ENCODE data around the gene PRDM16.

Gene PRDM16

DNA sequence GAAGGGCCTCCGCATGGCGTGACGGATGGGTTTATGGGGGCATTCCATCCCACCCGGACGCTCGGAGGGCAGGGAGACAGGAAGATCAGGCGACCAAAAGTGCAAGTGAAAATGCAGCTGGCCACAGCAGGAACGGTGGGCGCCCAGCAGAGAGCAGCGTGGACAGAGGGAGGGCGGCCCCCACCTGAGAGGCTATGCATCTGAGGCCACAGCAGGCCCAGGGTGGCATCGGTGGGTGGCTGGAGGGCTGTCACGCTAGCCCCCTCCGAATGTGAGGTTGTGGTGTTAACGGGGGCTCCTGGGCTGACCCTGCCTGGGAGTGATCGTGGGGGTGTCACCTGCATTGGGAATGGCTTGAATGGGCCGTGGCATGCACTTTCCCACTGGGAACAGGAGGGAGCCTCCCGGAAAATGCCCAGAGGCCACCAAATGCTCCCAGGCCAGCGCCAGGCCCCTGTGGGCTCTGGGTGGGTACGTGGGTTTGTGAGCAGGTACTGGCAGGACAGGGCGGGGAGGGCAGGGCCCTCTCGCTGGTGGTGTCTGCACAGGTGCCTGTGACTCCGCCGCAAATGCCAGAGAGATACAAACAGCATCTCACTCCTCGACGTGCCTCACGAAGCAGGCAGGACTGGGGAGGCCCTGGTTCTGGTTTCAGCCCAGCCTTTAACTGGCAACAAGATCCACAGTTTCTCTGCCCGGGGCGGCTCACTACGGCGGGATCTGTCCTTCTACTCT, 172.8 kb downstream of the PRDM16 start:
- Histone ChIP-seq H3K27me3 (ENCODE audit: insufficient read depth, low read length, poor library complexity, severe bottlenecking) (no peaks in the 10 kb centered on the region), H4K20me1 (ENCODE audit: insufficient read depth, low read length, poor library complexity, severe bottlenecking) (no peaks in the 10 kb centered on the region), H3K9me2 (replicated peaks; ENCODE audit: low read depth, low read length) (no peaks in the 10 kb centered on the region), H3K4me1 (ENCODE audit: insufficient read depth, low read length, poor library complexity, severe bottlenecking) (no peaks in the 10 kb centered on the region), H3K36me3 (ENCODE audit: insufficient read depth, low read length) (peaks cover 13% of the 10 kb centered on the region; the same call in 1 of the 2 replicates), H3K4me2 (ENCODE audit: low read depth, low read length, poor library complexity, severe bottlenecking) (no peak overlapping the region), H3K79me2 (ENCODE audit: insufficient read depth, low read length) (no peaks in the 10 kb centered on the region), H3F3A (ENCODE audit: low read depth) (no peaks in the 10 kb centered on the region), H2AFZ (ENCODE audit: low read length) (no peak overlapping the region), H3K9ac (ENCODE audit: low read depth, low read length, poor library complexity, severe bottlenecking) (no peak overlapping the region), H3K4me3 (ENCODE audit: low read length, poor library complexity, severe bottlenecking) (no peak overlapping the region), H3K9me3 (ENCODE audit: insufficient read depth, low read depth, low read length) (no peaks in the 10 kb centered on the region)
- no peak for TF ChIP-seq EZH2phosphoT487 (IDR thresholded peaks at IDR 0.05; ENCODE audit: borderline replicate concordance)
- TF ChIP-seq, protein P1, sequence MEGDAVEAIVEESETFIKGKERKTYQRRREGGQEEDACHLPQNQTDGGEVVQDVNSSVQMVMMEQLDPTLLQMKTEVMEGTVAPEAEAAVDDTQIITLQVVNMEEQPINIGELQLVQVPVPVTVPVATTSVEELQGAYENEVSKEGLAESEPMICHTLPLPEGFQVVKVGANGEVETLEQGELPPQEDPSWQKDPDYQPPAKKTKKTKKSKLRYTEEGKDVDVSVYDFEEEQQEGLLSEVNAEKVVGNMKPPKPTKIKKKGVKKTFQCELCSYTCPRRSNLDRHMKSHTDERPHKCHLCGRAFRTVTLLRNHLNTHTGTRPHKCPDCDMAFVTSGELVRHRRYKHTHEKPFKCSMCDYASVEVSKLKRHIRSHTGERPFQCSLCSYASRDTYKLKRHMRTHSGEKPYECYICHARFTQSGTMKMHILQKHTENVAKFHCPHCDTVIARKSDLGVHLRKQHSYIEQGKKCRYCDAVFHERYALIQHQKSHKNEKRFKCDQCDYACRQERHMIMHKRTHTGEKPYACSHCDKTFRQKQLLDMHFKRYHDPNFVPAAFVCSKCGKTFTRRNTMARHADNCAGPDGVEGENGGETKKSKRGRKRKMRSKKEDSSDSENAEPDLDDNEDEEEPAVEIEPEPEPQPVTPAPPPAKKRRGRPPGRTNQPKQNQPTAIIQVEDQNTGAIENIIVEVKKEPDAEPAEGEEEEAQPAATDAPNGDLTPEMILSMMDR (conservative IDR thresholded peaks at IDR 0.05; ENCODE audit: low read length): no peak

GRCh38 chr1:3242408-3243260, 173.6 kb downstream of the PRDM16 start:
- no peaks in the 10 kb centered on the region for H3F3A ChIP-seq (ENCODE audit: low read depth)
- H2AFZ ChIP-seq (ENCODE audit: low read length): no peak overlapping the region
- peaks cover 13% of the 10 kb centered on the region; the same call in 1 of the 2 replicates for H3K36me3 ChIP-seq (ENCODE audit: insufficient read depth, low read length)
- H3K27me3 ChIP-seq (ENCODE audit: insufficient read depth, low read length, poor library complexity, severe bottlenecking): no peaks in the 10 kb centered on the region
- H3K9ac ChIP-seq (ENCODE audit: low read depth, low read length, poor library complexity, severe bottlenecking): no peak overlapping the region
- H3K4me2 ChIP-seq (ENCODE audit: low read depth, low read length, poor library complexity, severe bottlenecking): no peak overlapping the region
- no peaks in the 10 kb centered on the region for H4K20me1 ChIP-seq (ENCODE audit: insufficient read depth, low read length, poor library complexity, severe bottlenecking)
- no peaks in the 10 kb centered on the region for H3K79me2 ChIP-seq (ENCODE audit: insufficient read depth, low read length)
- H3K9me2 ChIP-seq (replicated peaks; ENCODE audit: low read depth, low read length): no peaks in the 10 kb centered on the region
- no peak overlapping the region for H3K4me3 ChIP-seq (ENCODE audit: low read length, poor library complexity, severe bottlenecking)
- H3K4me1 ChIP-seq (ENCODE audit: insufficient read depth, low read length, poor library complexity, severe bottlenecking): no peaks in the 10 kb centered on the region
- H3K9me3 ChIP-seq (ENCODE audit: insufficient read depth, low read depth, low read length): no peaks in the 10 kb centered on the region
- TF ChIP-seq, protein P1 (conservative IDR thresholded peaks at IDR 0.05; ENCODE audit: low read length): no peak
- TF ChIP-seq EZH2phosphoT487 (IDR thresholded peaks at IDR 0.05; ENCODE audit: borderline replicate concordance): no peak

- no peak overlapping the region for H3K4me3 ChIP-seq (ENCODE audit: low read length, poor library complexity, severe bottlenecking)
- TF ChIP-seq EZH2phosphoT487 (IDR thresholded peaks at IDR 0.05; ENCODE audit: borderline replicate concordance): no peak
- TF ChIP-seq, protein P1 (conservative IDR thresholded peaks at IDR 0.05; ENCODE audit: low read length): no peak
- no peaks in the 10 kb centered on the region for H3F3A ChIP-seq (ENCODE audit: low read depth)
Observed at GRCh38 chr1:3243304-3243703, 174.3 kb downstream of the PRDM16 start.

More at GRCh38 chr1:3243304-3243703, 174.3 kb downstream of the PRDM16 start:
- Histone ChIP-seq H3K79me2 (ENCODE audit: insufficient read depth, low read length) (no peaks in the 10 kb centered on the region), H3K36me3 (ENCODE audit: insufficient read depth, low read length) (peaks cover 13% of the 10 kb centered on the region; the same call in 1 of the 2 replicates), H3K9ac (ENCODE audit: low read depth, low read length, poor library complexity, severe bottlenecking) (no peak overlapping the region), H3K4me1 (ENCODE audit: insufficient read depth, low read length, poor library complexity, severe bottlenecking) (no peaks in the 10 kb centered on the region), H2AFZ (ENCODE audit: low read length) (no peak overlapping the region), H3K9me2 (replicated peaks; ENCODE audit: low read depth, low read length) (no peaks in the 10 kb centered on the region), H3K9me3 (ENCODE audit: insufficient read depth, low read depth, low read length) (no peaks in the 10 kb centered on the region), H3K4me2 (ENCODE audit: low read depth, low read length, poor library complexity, severe bottlenecking) (no peak overlapping the region), H3K27me3 (ENCODE audit: insufficient read depth, low read length, poor library complexity, severe bottlenecking) (no peaks in the 10 kb centered on the region), H4K20me1 (ENCODE audit: insufficient read depth, low read length, poor library complexity, severe bottlenecking) (no peaks in the 10 kb centered on the region)
